Type B pancreatic cell (in vitro differentiated cells): ENCODE measurements around the gene ZNF878. TPM values are rescaled to one million over a fixed set of nuclear protein-coding genes. Genes with fewer than 3 reads are reported as not detected.
A peak's percentile ranks its signal among the peaks of the same experiment; 100 is the strongest.

Experiments used
- DNase-seq: peaks from one replicate; pipeline ENCODE4 v3.0.0; 2021; ENCODE audit warnings: mixed read lengths; ENCODE audit not compliant: unreplicated experiment; ENCODE audit errors: extremely low spot score
- H3K27ac Mint-ChIP-seq: 2 replicates; pipeline ENCODE4 v1.8.0; 2021; ENCODE audit warnings: mild to moderate bottlenecking, mixed read lengths
- H3K27me3 Mint-ChIP-seq: 2 replicates; pipeline ENCODE4 v1.8.0; 2021; ENCODE audit warnings: mixed read lengths
- H3K36me3 Mint-ChIP-seq: 2 replicates; pipeline ENCODE4 v1.8.0; 2021; ENCODE audit warnings: mixed read lengths
- H3K4me1 Mint-ChIP-seq: one replicate; pipeline ENCODE4 v1.8.0; 2021; ENCODE audit warnings: mixed read lengths; ENCODE audit not compliant: unreplicated experiment
- H3K4me3 Mint-ChIP-seq: 2 replicates; pipeline ENCODE4 v1.8.0; 2021; ENCODE audit warnings: mild to moderate bottlenecking, mixed read lengths
- H3K9me3 Mint-ChIP-seq: 2 replicates; pipeline ENCODE4 v1.8.0; 2021; ENCODE audit warnings: mixed read lengths
- total RNA-seq: library from RNA; stranded (reverse); gene quantifications from 2 replicates; pipeline ENCODE4 v1.2.1, GENCODE V29; 2021; ENCODE audit warnings: low replicate concordance
- TF ChIP-seq, protein P1 (sequence below): fragments of 200-600 bp; sonication (generic); conservative IDR thresholded peaks from 2 replicates; pipeline ENCODE4 v1.5.0; 2021; ENCODE audit warnings: antibody characterized with exemption, mild to moderate bottlenecking

Gene ZNF878
- total RNA-seq, 1 donor from 2014 or later: 1.8 TPM

GRCh38 chr19:12075538-12076139, 22.9 kb upstream of the ZNF878 start:
- no peak overlapping the region for H3K27ac Mint-ChIP-seq
- DNase-seq: no peak
- no peak overlapping the region for H3K4me3 Mint-ChIP-seq
- peaks cover 31% of the 10 kb centered on the region for H3K9me3 Mint-ChIP-seq
- H3K27me3 Mint-ChIP-seq: no peaks in the 10 kb centered on the region
- TF ChIP-seq, protein P1, sequence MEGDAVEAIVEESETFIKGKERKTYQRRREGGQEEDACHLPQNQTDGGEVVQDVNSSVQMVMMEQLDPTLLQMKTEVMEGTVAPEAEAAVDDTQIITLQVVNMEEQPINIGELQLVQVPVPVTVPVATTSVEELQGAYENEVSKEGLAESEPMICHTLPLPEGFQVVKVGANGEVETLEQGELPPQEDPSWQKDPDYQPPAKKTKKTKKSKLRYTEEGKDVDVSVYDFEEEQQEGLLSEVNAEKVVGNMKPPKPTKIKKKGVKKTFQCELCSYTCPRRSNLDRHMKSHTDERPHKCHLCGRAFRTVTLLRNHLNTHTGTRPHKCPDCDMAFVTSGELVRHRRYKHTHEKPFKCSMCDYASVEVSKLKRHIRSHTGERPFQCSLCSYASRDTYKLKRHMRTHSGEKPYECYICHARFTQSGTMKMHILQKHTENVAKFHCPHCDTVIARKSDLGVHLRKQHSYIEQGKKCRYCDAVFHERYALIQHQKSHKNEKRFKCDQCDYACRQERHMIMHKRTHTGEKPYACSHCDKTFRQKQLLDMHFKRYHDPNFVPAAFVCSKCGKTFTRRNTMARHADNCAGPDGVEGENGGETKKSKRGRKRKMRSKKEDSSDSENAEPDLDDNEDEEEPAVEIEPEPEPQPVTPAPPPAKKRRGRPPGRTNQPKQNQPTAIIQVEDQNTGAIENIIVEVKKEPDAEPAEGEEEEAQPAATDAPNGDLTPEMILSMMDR: no peak
- no peaks in the 10 kb centered on the region for H3K4me1 Mint-ChIP-seq
- H3K36me3 Mint-ChIP-seq: peaks cover 68% of the 10 kb centered on the region

DNA sequence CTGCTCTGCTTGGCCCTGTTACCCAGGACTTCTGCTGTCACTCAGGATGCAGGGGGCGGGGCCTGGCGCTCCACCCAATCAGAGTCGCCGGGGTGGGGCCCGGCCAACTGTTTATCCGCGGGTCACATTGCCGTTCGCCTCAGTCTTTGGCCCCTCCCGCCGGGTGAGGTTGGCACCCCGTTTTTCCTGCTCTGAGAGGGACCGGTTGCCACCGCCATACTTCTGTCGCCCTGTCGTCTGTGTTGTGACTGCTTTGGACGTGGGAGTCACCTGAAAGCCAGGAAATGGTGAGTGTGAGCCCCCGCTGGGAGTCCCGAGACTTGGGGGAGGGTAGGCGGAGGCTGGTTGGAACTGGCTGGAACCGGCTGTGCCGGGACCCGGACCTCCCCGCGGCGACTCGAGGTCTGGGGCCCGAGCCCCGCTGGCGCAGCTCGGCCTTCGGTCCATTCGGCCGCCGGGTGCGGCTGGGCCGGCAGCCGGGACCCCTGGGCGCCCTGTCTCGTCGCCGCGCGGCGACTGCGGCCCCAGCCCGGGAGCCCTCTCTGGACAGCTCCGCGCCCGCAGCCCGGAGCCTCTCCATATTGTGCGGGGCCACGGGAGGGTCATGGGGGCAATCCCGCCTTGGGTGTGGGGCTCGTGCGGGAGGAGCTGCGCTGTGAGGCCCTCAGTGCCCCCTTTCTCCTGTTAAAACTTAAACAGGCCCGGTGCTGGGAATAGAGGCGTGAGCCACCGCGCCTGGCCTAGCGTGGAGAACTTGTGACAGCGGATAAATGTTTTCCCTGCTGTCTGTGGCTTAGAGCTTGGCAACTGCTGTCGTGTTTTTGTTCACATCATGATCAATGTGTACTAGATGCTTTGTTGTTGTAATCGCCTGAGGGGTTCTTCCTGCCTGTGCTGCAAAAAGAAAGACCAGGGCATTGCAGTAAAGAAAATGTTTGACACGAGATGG, 12.1 kb upstream of the ZNF878 start, which contains the start of gene ZNF844:
TSS of gene ZNF844 (plus strand) at position 142 of the 949 bp plus-strand sequence. CDS start at position 285, 143 bp downstream.
- H3K4me3 Mint-ChIP-seq: peak within 1 kb of the TSS; percentile 92
- no peaks in the 10 kb centered on the region for H3K27me3 Mint-ChIP-seq
- H3K36me3 Mint-ChIP-seq: peaks cover 17% of the 10 kb centered on the region
- no peaks in the 10 kb centered on the region for H3K9me3 Mint-ChIP-seq
- H3K27ac Mint-ChIP-seq: peak within 1 kb of the TSS; percentile 93
- TF ChIP-seq, protein P1: no peak
- H3K4me1 Mint-ChIP-seq: peaks cover 4% of the 10 kb centered on the region
- DNase-seq: peak; percentile 94

GRCh38 chr19:12055784-12056183, 3.0 kb upstream of the ZNF878 start:
- DNase-seq: no peak
- H3K4me1 Mint-ChIP-seq: peaks cover 16% of the 10 kb centered on the region
- H3K27me3 Mint-ChIP-seq: peaks cover 7% of the 10 kb centered on the region
- peaks cover 5% of the 10 kb centered on the region for H3K36me3 Mint-ChIP-seq
- H3K4me3 Mint-ChIP-seq: peak overlapping the region; percentile 20
- TF ChIP-seq, protein P1: no peak
- peak overlapping the region; percentile 70 for H3K27ac Mint-ChIP-seq
- H3K9me3 Mint-ChIP-seq: peaks cover 7% of the 10 kb centered on the region

DNA sequence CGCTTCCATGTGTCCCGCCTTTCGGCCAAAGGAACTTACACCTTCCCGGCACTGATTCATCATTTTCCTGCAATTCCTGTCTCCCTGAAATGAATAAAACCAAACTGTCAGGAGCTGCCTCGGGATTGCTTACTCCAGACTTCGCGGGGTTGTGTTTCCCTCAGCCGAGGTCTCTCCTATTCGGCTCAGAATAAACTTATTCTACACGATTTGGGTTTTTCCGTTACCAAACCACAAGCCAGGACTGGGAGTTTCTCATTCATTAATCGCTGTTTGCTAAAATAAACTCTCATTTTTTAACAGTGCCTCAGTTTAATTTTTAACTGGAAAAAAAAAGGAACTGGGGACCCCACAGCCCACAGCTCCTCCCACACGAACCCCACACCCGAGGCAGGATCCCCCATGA, 667 bp downstream of the ZNF878 start:
- Mint-ChIP-seq H3K36me3 (peaks cover 14% of the 10 kb centered on the region), H3K9me3 (peaks cover 10% of the 10 kb centered on the region), H3K4me1 (peaks cover 12% of the 10 kb centered on the region), H3K27me3 (peaks cover 7% of the 10 kb centered on the region), H3K4me3 (peak overlapping the region; percentile 90), H3K27ac (peak overlapping the region; percentile 70)
- DNase-seq: no peak
- TF ChIP-seq, protein P1: no peak

DNA sequence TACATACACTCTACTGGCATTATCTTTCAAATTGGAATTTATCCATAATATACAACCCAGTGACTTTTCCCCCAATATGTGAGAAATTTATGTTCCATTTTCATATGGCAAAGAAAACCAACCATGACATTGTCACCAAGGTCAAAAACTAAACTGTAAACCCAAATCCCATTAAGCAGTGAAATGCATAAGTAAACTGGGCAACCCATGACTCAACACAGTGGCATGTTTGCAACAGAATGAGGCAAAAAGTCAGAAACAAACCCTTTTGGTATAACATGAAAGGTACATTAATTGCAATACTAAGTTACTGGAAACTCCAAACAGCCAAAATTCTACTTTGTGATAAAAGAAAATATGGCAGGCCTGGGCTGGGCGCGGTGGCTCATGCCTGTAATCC, 4.9 kb downstream of the ZNF878 start:
- H3K27ac Mint-ChIP-seq: no peak overlapping the region
- no peak for DNase-seq
- peaks cover 3% of the 10 kb centered on the region for H3K27me3 Mint-ChIP-seq
- peaks cover 40% of the 10 kb centered on the region for H3K36me3 Mint-ChIP-seq
- peaks cover 5% of the 10 kb centered on the region for H3K4me1 Mint-ChIP-seq
- H3K4me3 Mint-ChIP-seq: no peak overlapping the region
- H3K9me3 Mint-ChIP-seq: peaks cover 19% of the 10 kb centered on the region
- TF ChIP-seq, protein P1: no peak
